ENCODE results near the gene ARRDC1. TPM values are rescaled to one million over a fixed set of nuclear protein-coding genes. Genes with fewer than 3 reads are reported as not detected.

Gene ARRDC1
- total and polyA plus RNA-seq, 9 of the 15 experiments (the other 6 are each of a cell fraction or from before 2014, with no cell fraction given) = 0.21 to 45.3 (median 18.6) TPM

- TF ChIP-seq POLR2H (tag; IDR thresholded peaks at IDR 0.05; ENCODE audit: low read depth) (peak; percentile 84), HNRNPUL1 (IDR thresholded peaks at IDR 0.05; ENCODE audit: low read length) (no peak), NR4A1 (CRISPR knock-in tag; IDR thresholded peaks at IDR 0.05) (0 out of 2 replicates have a peak, but pooled peaks have one; percentile 37), NR4A1 (tag; IDR thresholded peaks at IDR 0.05) (peak; percentile 61; the same call in 1 of the 2 replicates), RBM34 (IDR thresholded peaks at IDR 0.05; ENCODE audit: borderline replicate concordance, insufficient read depth, low read length) (no peak), ZZZ3 (IDR thresholded peaks at IDR 0.05) (peak; percentile 81; the same call in 1 of the 2 replicates), CLOCK (CRISPR knock-in tag; IDR thresholded peaks at IDR 0.05; ENCODE audit: borderline replicate concordance) (no peak), DIDO1 (tag; IDR thresholded peaks at IDR 0.05; ENCODE audit: low read depth) (peak; percentile 86), C11orf30 (IDR thresholded peaks at IDR 0.05; ENCODE audit: low read depth) (peak; percentile 90), ZNF592 (IDR thresholded peaks at IDR 0.05) (peak; percentile 15; the same call in 1 of the 2 replicates), DMBX1 (CRISPR knock-in tag; IDR thresholded peaks at IDR 0.05; ENCODE audit: borderline replicate concordance) (peak; percentile 35; the same call in 1 of the 2 replicates), POLR2AphosphoS5 (IDR thresholded peaks at IDR 0.05; ENCODE audit: control insufficient read depth, insufficient read depth, low read depth, low read length) (peak; percentile 65; the same call in 1 of the 2 replicates), YBX1 (IDR thresholded peaks at IDR 0.05) (no peak), HOMEZ (CRISPR knock-in tag; IDR thresholded peaks at IDR 0.05) (0 out of 2 replicates have a peak, but pooled peaks have one; percentile 1), ZNF695 (CRISPR knock-in tag; IDR thresholded peaks at IDR 0.05) (no peak), ZNF124 (CRISPR knock-in tag; IDR thresholded peaks at IDR 0.05) (no peak), NFATC3 (IDR thresholded peaks at IDR 0.05) (no peak), POLR3G (IDR thresholded peaks at IDR 0.05; ENCODE audit: extremely low read depth, insufficient read length, insufficient replicate concordance) (no peak), NBN (IDR thresholded peaks at IDR 0.05; ENCODE audit: low read depth) (peak; percentile 77)
Measured at GRCh38 chr9:137618105-137619067, 12.9 kb downstream of the ARRDC1 start, which contains the start of gene EHMT1 (continued).

Data from K562 (cell line).